Measurements from ENCODE around the gene FAM240A. TPM values are rescaled to one million over a fixed set of nuclear protein-coding genes. Genes with fewer than 3 reads are reported as not detected.

Gene FAM240A
- total and polyA plus RNA-seq, 9 donors = 0.17 TPM; not detected in 8

DNA sequence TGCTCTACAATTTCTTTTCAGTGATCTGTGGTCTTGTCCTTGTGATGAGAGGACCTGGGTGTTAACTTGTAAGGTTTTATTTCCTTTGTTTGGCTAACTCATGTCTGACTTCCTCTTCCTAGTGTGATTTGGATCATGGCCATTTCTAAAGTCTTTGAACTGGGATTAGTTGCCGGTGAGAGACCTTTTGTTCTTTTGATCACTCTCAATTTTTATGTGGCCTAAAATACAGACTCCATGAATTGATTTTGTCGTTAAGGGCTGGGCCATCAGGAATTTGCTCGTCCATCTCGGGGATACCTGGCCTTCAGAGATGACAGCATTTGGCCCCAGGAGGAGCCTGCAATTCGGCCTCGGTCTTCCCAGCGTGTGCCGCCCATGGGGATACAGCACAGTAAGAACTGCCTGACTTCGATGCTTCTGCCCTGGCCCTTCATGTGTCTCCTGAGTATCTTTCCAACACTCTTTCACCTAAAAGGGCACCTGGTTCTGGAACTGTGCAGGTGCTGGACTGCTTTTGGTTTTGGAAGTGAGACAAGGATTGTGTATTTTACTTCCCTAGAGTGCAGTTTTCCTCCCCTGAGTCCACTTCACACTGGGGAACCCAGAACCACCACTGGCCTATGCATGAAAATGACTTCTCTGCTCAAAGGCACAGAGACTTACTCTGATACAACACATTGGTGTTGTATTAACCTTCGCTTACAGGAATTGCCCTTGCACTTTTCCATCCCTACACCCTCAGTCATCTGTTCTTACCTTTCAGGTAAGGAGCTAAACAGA, 33.2 kb upstream of the FAM240A start:
- no peak overlapping the region for H3K27ac ChIP-seq
- no peaks in the 10 kb centered on the region for H3K36me3 ChIP-seq
- TF ChIP-seq, protein P1, sequence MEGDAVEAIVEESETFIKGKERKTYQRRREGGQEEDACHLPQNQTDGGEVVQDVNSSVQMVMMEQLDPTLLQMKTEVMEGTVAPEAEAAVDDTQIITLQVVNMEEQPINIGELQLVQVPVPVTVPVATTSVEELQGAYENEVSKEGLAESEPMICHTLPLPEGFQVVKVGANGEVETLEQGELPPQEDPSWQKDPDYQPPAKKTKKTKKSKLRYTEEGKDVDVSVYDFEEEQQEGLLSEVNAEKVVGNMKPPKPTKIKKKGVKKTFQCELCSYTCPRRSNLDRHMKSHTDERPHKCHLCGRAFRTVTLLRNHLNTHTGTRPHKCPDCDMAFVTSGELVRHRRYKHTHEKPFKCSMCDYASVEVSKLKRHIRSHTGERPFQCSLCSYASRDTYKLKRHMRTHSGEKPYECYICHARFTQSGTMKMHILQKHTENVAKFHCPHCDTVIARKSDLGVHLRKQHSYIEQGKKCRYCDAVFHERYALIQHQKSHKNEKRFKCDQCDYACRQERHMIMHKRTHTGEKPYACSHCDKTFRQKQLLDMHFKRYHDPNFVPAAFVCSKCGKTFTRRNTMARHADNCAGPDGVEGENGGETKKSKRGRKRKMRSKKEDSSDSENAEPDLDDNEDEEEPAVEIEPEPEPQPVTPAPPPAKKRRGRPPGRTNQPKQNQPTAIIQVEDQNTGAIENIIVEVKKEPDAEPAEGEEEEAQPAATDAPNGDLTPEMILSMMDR (IDR thresholded peaks at IDR 0.05) = no peak
- no peak for TF ChIP-seq POLR2A (IDR thresholded peaks at IDR 0.05)
- no peak for TF ChIP-seq EP300 (IDR thresholded peaks at IDR 0.05)
- no peak for DNase-seq
- peaks cover 1% of the 10 kb centered on the region for H3K4me1 ChIP-seq (ENCODE audit: insufficient read depth)
- intact Hi-C loops (cut with DNase I) = no loop called here
- H3K4me3 ChIP-seq = no peak overlapping the region
- no peaks in the 10 kb centered on the region for H3K9me3 ChIP-seq
- WGBS, 3 donors = 81 to 83% (median 81%) methylated on average over 10 of the region's 10 CpGs
- H3K27me3 ChIP-seq = no peaks in the 10 kb centered on the region

DNA sequence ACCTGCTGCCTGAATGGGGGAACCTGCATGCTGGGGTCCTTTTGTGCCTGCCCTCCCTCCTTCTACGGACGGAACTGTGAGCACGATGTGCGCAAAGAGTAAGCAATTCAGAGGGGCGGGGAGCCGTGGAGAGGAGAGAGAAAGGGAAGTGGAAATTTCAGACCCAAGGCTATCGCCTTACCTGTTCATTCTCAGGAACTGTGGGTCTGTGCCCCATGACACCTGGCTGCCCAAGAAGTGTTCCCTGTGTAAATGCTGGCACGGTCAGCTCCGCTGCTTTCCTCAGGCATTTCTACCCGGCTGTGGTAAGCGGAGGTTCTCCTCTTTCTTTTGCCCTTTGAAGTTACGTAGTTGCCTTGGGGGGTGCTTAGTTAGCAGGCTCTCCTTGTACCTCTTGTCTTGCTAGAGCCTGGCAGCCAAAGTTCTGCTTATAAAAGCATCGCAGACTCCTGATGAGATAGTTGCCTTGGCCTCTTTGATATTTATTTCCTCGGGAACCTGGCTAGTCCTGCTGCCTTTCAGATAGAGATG, 32.5 kb upstream of the FAM240A start:
- no peak overlapping the region for H3K4me3 ChIP-seq
- 68 to 87% (median 87%) methylated on average over 14 of the region's 14 CpGs for WGBS, 3 donors
- H3K36me3 ChIP-seq = no peaks in the 10 kb centered on the region
- DNase-seq = no peak
- TF ChIP-seq, protein P1 (IDR thresholded peaks at IDR 0.05) = no peak
- TF ChIP-seq EP300 (IDR thresholded peaks at IDR 0.05) (no peak), POLR2A (IDR thresholded peaks at IDR 0.05) (no peak)
- no peaks in the 10 kb centered on the region for H3K27me3 ChIP-seq
- H3K9me3 ChIP-seq = no peaks in the 10 kb centered on the region
- intact Hi-C loops (cut with DNase I) = no loop called here
- H3K4me1 ChIP-seq (ENCODE audit: insufficient read depth) = peaks cover 1% of the 10 kb centered on the region
- H3K27ac ChIP-seq = no peak overlapping the region

- DNase-seq = no peak
- intact Hi-C loops (cut with DNase I) = no loop called here
- H3K4me3 ChIP-seq = no peak overlapping the region
- TF ChIP-seq, protein P1 (IDR thresholded peaks at IDR 0.05) = no peak
- TF ChIP-seq POLR2A (IDR thresholded peaks at IDR 0.05) (no peak), EP300 (IDR thresholded peaks at IDR 0.05) (no peak)
- H3K4me1 ChIP-seq (ENCODE audit: insufficient read depth) = peaks cover 1% of the 10 kb centered on the region
- H3K9me3 ChIP-seq = no peaks in the 10 kb centered on the region
- H3K27ac ChIP-seq = no peak overlapping the region
- no peaks in the 10 kb centered on the region for H3K36me3 ChIP-seq
- 86 to 98% (median 94%) methylated on average over 1 of the region's 1 CpG for WGBS, 3 donors
- H3K27me3 ChIP-seq = no peaks in the 10 kb centered on the region
Measured at GRCh38 chr3:46580675-46581074, 31.6 kb upstream of the FAM240A start.

DNA sequence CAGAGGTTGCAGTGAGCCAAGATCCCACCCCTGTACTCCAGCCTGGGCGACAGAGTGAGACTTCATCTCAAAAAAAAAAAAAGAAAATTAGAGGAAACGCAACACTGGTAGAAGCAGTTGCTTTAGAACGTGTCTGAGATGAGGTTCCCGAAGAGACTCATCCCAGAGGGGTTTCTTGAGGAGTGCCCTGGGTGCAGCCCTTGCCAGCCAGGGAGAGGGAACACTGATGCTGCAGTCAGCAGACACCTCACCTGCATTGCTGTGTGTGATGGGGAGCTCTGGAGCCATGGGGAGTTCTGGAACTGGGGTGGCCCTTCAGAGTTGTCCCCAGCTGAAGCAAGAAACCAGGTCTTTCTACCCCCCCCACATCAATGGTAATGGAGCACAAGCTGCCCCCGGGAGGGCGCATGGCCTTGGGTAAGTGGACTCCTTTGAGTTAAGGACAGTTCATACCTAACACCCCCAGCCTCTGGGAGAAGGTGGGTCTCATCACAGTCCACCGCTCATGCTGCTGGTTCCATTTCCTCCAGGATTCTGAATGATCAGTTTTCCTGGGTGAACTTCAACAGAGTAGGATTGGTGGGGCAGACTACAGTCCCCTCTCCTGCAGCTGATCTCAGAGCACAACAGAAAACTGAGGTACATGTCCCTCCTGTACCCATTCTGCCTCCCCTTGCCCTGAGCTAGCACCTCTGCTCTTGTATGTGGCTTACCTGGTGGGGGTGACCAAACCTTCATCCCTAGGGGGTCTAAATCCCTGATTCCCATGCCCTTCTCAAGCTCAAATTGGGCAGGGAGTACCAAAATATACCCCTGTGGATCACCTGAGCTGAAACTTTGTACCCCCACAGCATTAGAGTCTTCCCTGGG, 27.5 kb upstream of the FAM240A start:
- intact Hi-C loops (cut with DNase I) = no loop called here
- no peak for DNase-seq
- TF ChIP-seq, protein P1 (IDR thresholded peaks at IDR 0.05) = no peak
- TF ChIP-seq POLR2A (IDR thresholded peaks at IDR 0.05) = no peak
- no peak for TF ChIP-seq EP300 (IDR thresholded peaks at IDR 0.05)
- Histone ChIP-seq H3K9me3 (no peaks in the 10 kb centered on the region), H3K4me1 (ENCODE audit: insufficient read depth) (no peaks in the 10 kb centered on the region), H3K27ac (no peak overlapping the region), H3K27me3 (no peaks in the 10 kb centered on the region), H3K36me3 (no peaks in the 10 kb centered on the region), H3K4me3 (no peak overlapping the region)
- WGBS, 3 donors = 81 to 94% (median 88%) methylated on average over 7 of the region's 7 CpGs

Measured in ovary (tissue), 9 donors.